NCI-H1105 treated with DMSO at 0.1 percent for 48 hours (cell line): ENCODE data around the gene LRRC52.
"Not testable (repeated sequence)": the region's sequence is repeated elsewhere in the genome, so short reads cannot be mapped to it uniquely, and the experiment has no call there.

Experiments used
- DNase-seq: peaks from one replicate; lab custom pipeline; 2025; lab: John Stamatoyannopoulos, UW

Gene LRRC52

GRCh38 chr1:165581926-165582325 is 38.1 kb downstream of the LRRC52 start:
- DNase-seq: no peak

GRCh38 chr1:165586398-165586797 is 42.6 kb downstream of the LRRC52 start:
- no peak for DNase-seq

- DNase-seq: not testable (repeated sequence)
These were observed 47.6 kb downstream of the LRRC52 start for GRCh38 chr1:165591391-165591790.

- peak; percentile 62 for DNase-seq
These were observed 49.4 kb downstream of the LRRC52 start for GRCh38 chr1:165592945-165593823.

GRCh38 chr1:165595246-165595938 is 51.6 kb downstream of the LRRC52 start:
- DNase-seq: no peak

GRCh38 chr1:165597883-165598675 is 54.3 kb downstream of the LRRC52 start:
- DNase-seq: peak; percentile 96

GRCh38 chr1:165598676-165599059 is 54.9 kb downstream of the LRRC52 start:
- peak; percentile 58 for DNase-seq

GRCh38 chr1:165600793-165601192 is 57.0 kb downstream of the LRRC52 start:
- DNase-seq: no peak

GRCh38 chr1:165603810-165604209 is 60.0 kb downstream of the LRRC52 start:
- no peak for DNase-seq

GRCh38 chr1:165605246-165605645 is 61.4 kb downstream of the LRRC52 start:
- no peak for DNase-seq

- not testable (repeated sequence) for DNase-seq
These were observed 62.9 kb downstream of the LRRC52 start for GRCh38 chr1:165606676-165607075.

- no peak for DNase-seq
These were observed 67.1 kb downstream of the LRRC52 start for GRCh38 chr1:165610866-165611265.

- no peak for DNase-seq
These were observed 68.3 kb downstream of the LRRC52 start for GRCh38 chr1:165612062-165612461.
